Ishikawa (cell line): Measurements from ENCODE around the gene HTT.

Experiments used
- CEBPB ChIP-seq: IDR thresholded peaks from 2 replicates; pipeline ENCODE4 v1.6.1; 2012
- CREB1 ChIP-seq: IDR thresholded peaks from 2 replicates; pipeline ENCODE4 v1.6.1; 2012; ENCODE audit warnings: low read depth
- EGR1 ChIP-seq: IDR thresholded peaks from 2 replicates; pipeline ENCODE4 v1.6.1; 2012
- EP300 ChIP-seq: IDR thresholded peaks from 2 replicates; pipeline ENCODE4 v1.6.1; 2012; ENCODE audit warnings: borderline replicate concordance
- FOXM1 ChIP-seq: IDR thresholded peaks from 2 replicates; pipeline ENCODE4 v1.6.1; 2012; ENCODE audit warnings: low read depth, borderline replicate concordance
- NFIC ChIP-seq: IDR thresholded peaks from 2 replicates; pipeline ENCODE4 v1.6.1; 2012
- RAD21 ChIP-seq: IDR thresholded peaks from 2 replicates; pipeline ENCODE4 v1.6.1; 2012; ENCODE audit warnings: low read depth
- REST ChIP-seq: IDR thresholded peaks from 2 replicates; pipeline ENCODE4 v1.6.1; 2012; ENCODE audit warnings: low read depth, mild to moderate bottlenecking
- TAF1 ChIP-seq: IDR thresholded peaks from 2 replicates; pipeline ENCODE4 v1.6.1; 2012; ENCODE audit warnings: low read depth, mild to moderate bottlenecking
- TCF12 ChIP-seq: IDR thresholded peaks from 2 replicates; pipeline ENCODE4 v1.6.1; 2012; ENCODE audit warnings: low read depth
- TEAD4 ChIP-seq: IDR thresholded peaks from 2 replicates; pipeline ENCODE4 v1.6.1; 2012
- USF1 ChIP-seq: IDR thresholded peaks from 2 replicates; pipeline ENCODE4 v1.6.1; 2012
- YY1 ChIP-seq: IDR thresholded peaks from 2 replicates; pipeline ENCODE4 v1.6.1; 2012; ENCODE audit warnings: low read depth
- ZBTB7A ChIP-seq: IDR thresholded peaks from 2 replicates; pipeline ENCODE4 v1.6.1; 2012; ENCODE audit warnings: low read depth
- TF ChIP-seq, protein P1 (sequence below): IDR thresholded peaks from 2 replicates; pipeline ENCODE4 v1.6.1; 2012

HTT gene

DNA sequence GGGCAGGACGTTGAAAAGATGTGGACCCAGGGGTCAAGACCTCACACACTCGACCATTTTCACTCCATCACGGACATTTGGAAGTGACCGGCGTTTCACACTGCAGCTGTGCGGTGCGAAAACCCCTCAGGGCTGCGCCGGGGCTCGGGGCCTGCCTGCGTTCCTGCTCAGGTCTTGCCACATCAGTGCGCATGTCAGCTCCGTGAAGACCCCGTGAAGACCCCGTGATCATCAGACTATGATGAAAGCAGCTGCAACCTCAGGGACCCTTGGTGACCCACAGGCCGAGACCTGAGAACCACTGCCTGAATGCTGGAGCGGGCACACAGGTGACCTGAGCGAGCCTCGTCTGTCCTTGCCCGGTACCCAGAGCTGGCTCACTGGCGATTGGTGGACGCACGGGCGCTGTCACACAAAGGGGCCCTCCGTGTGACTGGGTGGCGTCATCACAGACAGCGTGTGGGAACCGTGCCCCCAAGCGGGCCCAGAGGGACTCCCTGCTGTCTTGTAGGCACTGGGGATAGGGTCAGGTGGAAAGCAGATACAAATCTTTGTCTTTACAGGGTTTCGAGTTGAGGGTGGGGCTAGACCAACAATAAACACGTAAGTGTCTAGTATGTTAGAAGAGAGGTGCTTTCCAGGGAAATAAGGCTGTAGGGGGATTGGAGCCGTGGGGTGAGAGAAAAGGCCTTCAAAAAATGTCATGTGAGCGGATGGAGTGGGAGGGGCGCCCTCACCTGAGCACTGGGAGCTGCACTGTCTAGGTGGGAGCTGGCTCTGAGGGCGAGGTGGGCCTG is 187.1 kb downstream of the HTT start:
- TF ChIP-seq NFIC, result no peak
- no peak for TF ChIP-seq ZBTB7A
- no peak for TF ChIP-seq REST
- no peak for TF ChIP-seq EP300
- no peak for TF ChIP-seq RAD21
- no peak for TF ChIP-seq TEAD4
- TF ChIP-seq CEBPB, result no peak
- TF ChIP-seq USF1, result no peak
- TF ChIP-seq TAF1, result no peak
- TF ChIP-seq YY1, result no peak
- no peak for TF ChIP-seq CREB1
- TF ChIP-seq, protein P1, sequence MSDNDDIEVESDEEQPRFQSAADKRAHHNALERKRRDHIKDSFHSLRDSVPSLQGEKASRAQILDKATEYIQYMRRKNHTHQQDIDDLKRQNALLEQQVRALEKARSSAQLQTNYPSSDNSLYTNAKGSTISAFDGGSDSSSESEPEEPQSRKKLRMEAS, result no peak
- no peak for TF ChIP-seq TCF12
- TF ChIP-seq FOXM1, result no peak
- TF ChIP-seq EGR1, result no peak

- TF ChIP-seq RAD21 (no peak), FOXM1 (no peak), USF1 (no peak), ZBTB7A (no peak), TCF12 (no peak), EGR1 (no peak), TAF1 (no peak), TEAD4 (no peak), EP300 (no peak), CREB1 (no peak), CEBPB (no peak), REST (no peak), NFIC (no peak), YY1 (no peak)
- TF ChIP-seq, protein P1, result no peak
These were observed 187.9 kb downstream of the HTT start for GRCh38 chr4:3262208-3263052.

DNA sequence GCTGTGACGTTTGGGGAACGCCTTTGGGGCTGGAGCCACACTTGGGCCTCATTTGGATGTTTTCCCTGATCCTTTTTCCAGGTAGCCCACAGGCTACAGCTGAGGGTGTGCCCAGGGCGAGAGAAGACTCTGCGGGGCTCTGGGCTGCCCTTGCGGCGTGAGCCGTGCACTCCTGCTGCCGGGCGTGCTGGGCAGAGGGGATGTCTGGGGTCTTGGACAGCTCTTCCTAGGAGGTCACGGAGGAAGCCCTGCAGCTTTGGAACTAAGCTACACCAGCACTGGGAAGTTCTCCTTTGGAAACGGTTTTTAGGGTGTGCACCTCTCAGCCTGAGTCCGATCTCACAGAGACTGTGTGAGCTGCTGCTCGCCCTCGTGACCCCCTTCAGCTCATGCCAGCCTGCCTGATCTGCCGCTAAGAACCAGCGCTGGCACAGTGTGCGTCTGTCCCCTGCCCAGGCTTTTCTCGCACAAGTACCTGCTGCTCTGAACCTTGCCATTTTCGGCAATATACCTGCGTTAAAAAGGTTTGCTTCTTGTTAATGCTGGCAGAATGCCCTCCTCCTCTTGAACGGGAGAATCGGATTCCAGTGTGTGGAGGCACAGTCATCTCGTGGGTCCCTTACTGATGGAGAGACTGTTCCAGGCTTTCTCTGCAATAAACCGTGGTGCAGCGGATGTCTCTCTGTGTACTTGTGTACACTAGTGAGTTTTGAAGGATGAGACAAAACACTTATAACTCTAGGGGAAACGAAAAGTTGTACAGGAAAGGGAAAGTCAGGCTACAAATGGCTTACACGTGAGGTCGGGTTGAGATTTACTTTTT is 188.8 kb downstream of the HTT start:
- TF ChIP-seq RAD21 (no peak), TEAD4 (no peak), TCF12 (no peak), TAF1 (no peak)
- TF ChIP-seq, protein P1, result no peak

DNA sequence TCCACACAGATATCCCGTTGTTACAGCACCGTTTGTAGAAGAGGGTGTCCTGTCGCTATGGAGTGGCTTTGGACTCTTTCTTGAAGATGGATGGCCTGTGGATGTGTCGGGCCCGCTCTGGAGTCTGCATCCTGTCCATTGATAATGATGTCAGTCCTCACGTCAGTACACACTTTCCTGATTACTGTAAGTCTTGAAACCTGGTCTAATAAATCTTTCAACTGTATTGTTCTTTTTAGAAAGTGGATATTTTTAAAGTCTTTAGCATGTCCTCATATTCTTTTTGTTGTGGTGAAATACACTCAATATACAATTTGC is 189.4 kb downstream of the HTT start:
- TF ChIP-seq FOXM1 (no peak), EP300 (no peak), RAD21 (no peak), ZBTB7A (no peak), TEAD4 (no peak), EGR1 (no peak), TCF12 (no peak), YY1 (no peak), USF1 (no peak), NFIC (no peak), REST (no peak), CREB1 (no peak), CEBPB (no peak), TAF1 (no peak)
- TF ChIP-seq, protein P1, result no peak
